SK-N-MC (cell line): Measurements from ENCODE around the gene AGBL1.

Experiments used
- DNase-seq: peaks from one replicate; pipeline ENCODE4 v3.0.0-alpha.2; 2011; ENCODE audit warnings: low read depth, low spot score
- H3K27ac ChIP-seq: fragments of 200-600 bp; sonication (generic); 2 replicates; pipeline ENCODE4 v1.5.1; 2016; ENCODE audit warnings: mixed run types
- H3K36me3 ChIP-seq: fragments of 200-600 bp; sonication (generic); 2 replicates; pipeline ENCODE4 v1.6.1; 2017; ENCODE audit warnings: antibody characterized with exemption, low read length, mixed read lengths; ENCODE audit not compliant: insufficient read depth
- H3K4me3 ChIP-seq: fragments of 200-600 bp; sonication (generic); 2 replicates; pipeline ENCODE4 v1.5.1; 2016
- H3K9ac ChIP-seq: fragments of 200-600 bp; sonication (generic); 2 replicates; pipeline ENCODE4 v1.8.0; 2017; ENCODE audit warnings: mixed run types, mixed read lengths; ENCODE audit not compliant: insufficient read length
- H3K9me3 ChIP-seq: fragments of 200-600 bp; sonication (generic); 2 replicates; pipeline ENCODE4 v1.6.1; 2017; ENCODE audit warnings: low read depth, mild to moderate bottlenecking, antibody characterized with exemption, low read length, moderate library complexity, mixed read lengths
- EZH2 ChIP-seq: fragments of 200-600 bp; sonication (generic); IDR thresholded peaks from one replicate; pipeline ENCODE4 v1.6.1; 2017; ENCODE audit warnings: antibody characterized with exemption
- FOXP2 ChIP-seq: optimal IDR thresholded peaks from 2 replicates; pipeline ENCODE3; 2011; ENCODE audit warnings: mild to moderate bottlenecking, moderate library complexity; ENCODE audit not compliant: insufficient read depth; ENCODE audit errors: extremely low read length, control extremely low read depth
- POLR2AphosphoS5 ChIP-seq: IDR thresholded peaks from 2 replicates; pipeline ENCODE4 v1.6.1; 2012; ENCODE audit warnings: mild to moderate bottlenecking, low read depth, low read length, borderline replicate concordance

AGBL1 gene

DNA sequence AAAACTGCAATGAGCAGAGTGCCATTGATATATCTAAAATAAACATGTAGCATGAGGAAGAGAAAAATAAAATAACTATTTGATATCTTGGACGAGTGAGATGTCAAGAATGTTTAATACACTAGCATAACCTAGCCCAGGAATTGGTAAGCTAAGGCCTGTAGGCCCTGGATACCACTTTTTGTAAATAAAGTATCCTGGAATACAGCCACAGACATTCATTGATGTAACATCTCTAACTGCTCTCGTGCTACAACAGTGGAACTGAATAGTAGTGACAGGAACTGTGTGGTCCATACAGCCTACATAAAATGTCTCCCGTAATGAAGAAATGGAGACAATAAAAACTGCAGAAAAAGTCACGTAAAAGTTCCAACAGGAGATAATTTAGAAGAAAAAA lies 869.0 kb downstream of the AGBL1 start:
- Histone ChIP-seq H3K36me3 (no peaks in the 10 kb centered on the region), H3K9me3 (no peaks in the 10 kb centered on the region), H3K9ac (no peak overlapping the region), H3K27ac (no peak overlapping the region), H3K4me3 (no peak overlapping the region)
- no peak for DNase-seq
- TF ChIP-seq FOXP2, result no peak
- TF ChIP-seq POLR2AphosphoS5, result no peak

DNA sequence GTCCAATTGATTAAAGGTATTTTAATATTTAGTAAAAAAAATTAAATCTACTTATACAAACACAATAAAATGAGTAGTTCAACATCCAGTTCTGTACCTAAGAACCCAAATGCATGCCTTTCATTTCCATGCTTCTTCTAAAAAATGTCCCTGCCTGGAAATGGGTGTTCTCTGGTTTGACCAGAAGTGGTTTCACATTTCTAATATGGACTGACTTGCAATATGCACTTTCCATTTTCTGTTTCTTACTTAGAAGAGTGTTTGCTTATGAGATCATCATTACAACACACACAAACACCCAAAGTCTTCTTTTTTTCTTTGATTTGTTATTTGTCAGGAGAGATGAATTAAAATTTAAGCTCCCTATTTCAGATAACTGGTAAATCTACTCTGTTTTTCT lies 879.6 kb downstream of the AGBL1 start:
- Histone ChIP-seq H3K9ac (no peak overlapping the region), H3K4me3 (no peak overlapping the region), H3K36me3 (no peaks in the 10 kb centered on the region), H3K9me3 (no peaks in the 10 kb centered on the region), H3K27ac (no peak overlapping the region)
- no peak for DNase-seq
- no peak for TF ChIP-seq EZH2
- no peak for TF ChIP-seq FOXP2
- no peak for TF ChIP-seq POLR2AphosphoS5

DNA sequence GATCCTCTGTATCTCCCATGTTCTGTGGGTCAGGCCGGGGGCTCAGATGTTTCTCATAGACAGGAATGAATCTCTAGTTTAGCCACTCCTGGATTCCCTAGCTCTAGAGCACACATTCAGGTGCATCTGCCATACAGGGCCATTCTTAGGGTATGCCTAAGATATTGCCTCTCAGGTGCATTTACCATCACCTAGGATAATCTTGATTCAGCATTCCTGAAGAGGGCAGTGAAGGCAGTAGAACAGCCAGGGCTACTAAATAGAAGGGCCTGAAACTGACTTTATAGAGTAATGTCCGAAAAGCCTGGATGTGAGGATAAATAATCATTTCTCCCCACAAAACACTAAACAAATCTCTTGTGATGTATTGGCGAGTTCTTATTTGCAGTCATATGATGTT lies 882.0 kb downstream of the AGBL1 start:
- no peak for TF ChIP-seq EZH2
- TF ChIP-seq FOXP2, result no peak
- TF ChIP-seq POLR2AphosphoS5, result no peak
- Histone ChIP-seq H3K9me3 (no peaks in the 10 kb centered on the region), H3K27ac (no peak overlapping the region)

DNA sequence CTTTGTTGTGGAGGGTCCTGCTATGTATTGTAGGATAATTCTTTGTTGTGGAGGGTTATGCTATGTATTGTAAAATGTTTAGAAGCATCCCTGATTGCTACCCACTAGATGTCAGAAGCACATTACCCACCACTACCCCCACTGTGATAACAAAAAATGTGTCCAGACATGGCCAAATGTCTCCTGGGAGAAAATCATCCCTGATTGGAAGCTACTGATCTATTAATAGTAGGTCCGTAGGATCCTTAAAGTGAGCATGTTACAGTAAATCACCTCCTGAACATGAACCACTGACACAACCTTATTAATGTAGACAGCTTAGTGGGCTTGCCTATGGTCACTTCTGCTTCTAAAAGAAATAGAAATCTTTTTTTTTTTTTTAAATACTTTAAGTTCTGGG lies 884.6 kb downstream of the AGBL1 start:
- no peak for DNase-seq
- no peaks in the 10 kb centered on the region for H3K36me3 ChIP-seq
- no peak overlapping the region for H3K9ac ChIP-seq
- TF ChIP-seq FOXP2 (no peak), EZH2 (no peak), POLR2AphosphoS5 (no peak)
- no peak overlapping the region for H3K4me3 ChIP-seq
- H3K9me3 ChIP-seq, result no peaks in the 10 kb centered on the region
- H3K27ac ChIP-seq, result no peak overlapping the region

More for the DNA sequence above, 882.0 kb downstream of the AGBL1 start:
- no peak for DNase-seq
- no peaks in the 10 kb centered on the region for H3K36me3 ChIP-seq
- H3K9ac ChIP-seq, result no peak overlapping the region
- H3K4me3 ChIP-seq, result no peak overlapping the region

DNA sequence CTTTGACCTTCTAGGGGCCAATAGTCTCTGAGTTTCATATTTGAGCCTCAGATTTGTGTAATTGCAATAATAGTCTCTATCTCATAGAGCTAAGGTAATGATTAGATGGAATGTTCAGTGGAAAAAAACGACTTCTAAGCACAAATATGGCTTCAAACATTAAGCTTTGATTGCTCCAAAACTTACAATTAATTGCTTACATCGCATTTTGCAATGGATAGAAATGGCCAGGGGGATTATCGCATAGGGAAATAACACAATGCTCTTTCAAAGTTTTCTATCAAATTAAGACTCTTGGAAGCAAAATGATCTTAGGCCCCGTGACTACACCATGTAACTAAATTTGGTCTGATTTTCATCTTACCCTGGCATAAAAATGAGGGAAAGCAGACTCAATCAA lies 888.6 kb downstream of the AGBL1 start:
- Histone ChIP-seq H3K4me3 (no peak overlapping the region), H3K9ac (no peak overlapping the region), H3K9me3 (no peaks in the 10 kb centered on the region), H3K36me3 (no peaks in the 10 kb centered on the region), H3K27ac (no peak overlapping the region)
- TF ChIP-seq POLR2AphosphoS5 (no peak), EZH2 (no peak), FOXP2 (no peak)
- DNase-seq, result no peak

DNA sequence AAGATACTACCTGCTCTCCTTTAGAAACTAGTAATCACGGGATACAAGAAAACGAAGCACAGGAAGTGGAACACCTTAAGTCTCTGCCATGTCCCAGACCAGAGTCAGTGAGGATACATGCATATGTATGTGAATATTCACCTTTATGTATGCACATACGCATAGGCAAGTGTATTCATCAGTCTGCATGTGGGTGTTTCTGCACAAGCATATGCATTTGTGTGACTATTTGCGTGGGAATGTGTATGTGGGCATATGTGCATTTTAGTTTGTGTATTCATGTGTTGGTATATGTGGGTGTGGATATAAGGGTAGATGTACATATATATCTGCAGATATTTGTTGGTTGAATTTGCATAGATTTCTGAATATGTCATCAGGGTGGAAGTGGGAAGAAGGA lies 889.7 kb downstream of the AGBL1 start:
- Histone ChIP-seq H3K27ac (no peak overlapping the region), H3K36me3 (no peaks in the 10 kb centered on the region), H3K4me3 (no peak overlapping the region), H3K9ac (no peak overlapping the region), H3K9me3 (no peaks in the 10 kb centered on the region)
- DNase-seq, result no peak
- TF ChIP-seq EZH2, result no peak

DNA sequence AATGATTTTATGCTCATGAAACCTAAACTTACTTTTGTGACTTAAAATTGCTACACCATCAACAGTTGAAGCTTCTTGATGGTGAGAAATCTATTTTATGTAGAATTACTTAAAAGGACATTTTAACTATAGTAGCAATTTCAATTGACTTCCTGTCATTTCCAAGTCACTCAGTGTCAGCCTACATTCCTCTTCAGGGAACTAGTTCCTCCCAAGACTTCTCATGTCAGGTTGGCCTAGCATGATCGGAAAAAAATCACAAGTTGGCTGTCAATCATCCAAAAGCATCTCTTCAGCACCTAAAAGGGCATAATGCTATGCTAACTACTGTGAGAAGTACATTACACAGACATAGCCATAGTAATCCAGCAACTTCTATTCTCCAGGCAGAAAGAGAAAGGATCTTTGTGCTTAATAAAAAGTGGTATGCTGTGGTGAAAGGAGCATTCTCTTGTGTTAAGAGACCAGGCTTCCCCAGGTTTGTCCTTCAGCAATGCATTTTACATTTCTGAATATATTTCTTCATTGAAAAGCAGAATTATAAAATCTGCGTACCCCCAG lies 893.7 kb downstream of the AGBL1 start:
- H3K4me3 ChIP-seq, result no peak overlapping the region
- TF ChIP-seq EZH2, result no peak
- TF ChIP-seq POLR2AphosphoS5, result no peak
- no peak for TF ChIP-seq FOXP2

DNA sequence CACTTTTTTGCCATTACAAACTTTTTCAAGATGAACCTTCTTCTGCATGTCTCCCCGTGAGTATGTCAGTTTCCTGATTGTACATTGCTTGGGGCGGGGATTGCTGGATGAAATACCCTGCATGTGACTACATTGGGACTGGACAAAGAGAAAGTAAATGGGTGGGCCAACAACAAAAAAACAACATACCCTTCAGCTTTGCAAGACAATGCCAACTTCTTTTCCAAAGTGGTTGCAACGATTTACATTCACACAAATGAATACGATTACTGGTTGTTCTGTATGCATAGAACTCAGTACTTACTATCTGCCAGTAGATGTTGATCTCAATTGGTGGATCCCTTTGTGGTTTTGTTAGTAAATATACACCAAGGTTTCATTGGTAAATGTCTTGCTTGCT lies 908.4 kb downstream of the AGBL1 start:
- Histone ChIP-seq H3K9me3 (no peaks in the 10 kb centered on the region), H3K4me3 (no peak overlapping the region), H3K27ac (no peak overlapping the region), H3K9ac (no peak overlapping the region), H3K36me3 (no peaks in the 10 kb centered on the region)
- DNase-seq, result no peak
- TF ChIP-seq POLR2AphosphoS5 (no peak), EZH2 (no peak), FOXP2 (no peak)

More for the DNA sequence above, 893.7 kb downstream of the AGBL1 start:
- no peak overlapping the region for H3K27ac ChIP-seq
- DNase-seq, result no peak
- H3K36me3 ChIP-seq, result no peaks in the 10 kb centered on the region
- H3K9ac ChIP-seq, result no peak overlapping the region
- no peaks in the 10 kb centered on the region for H3K9me3 ChIP-seq

DNA sequence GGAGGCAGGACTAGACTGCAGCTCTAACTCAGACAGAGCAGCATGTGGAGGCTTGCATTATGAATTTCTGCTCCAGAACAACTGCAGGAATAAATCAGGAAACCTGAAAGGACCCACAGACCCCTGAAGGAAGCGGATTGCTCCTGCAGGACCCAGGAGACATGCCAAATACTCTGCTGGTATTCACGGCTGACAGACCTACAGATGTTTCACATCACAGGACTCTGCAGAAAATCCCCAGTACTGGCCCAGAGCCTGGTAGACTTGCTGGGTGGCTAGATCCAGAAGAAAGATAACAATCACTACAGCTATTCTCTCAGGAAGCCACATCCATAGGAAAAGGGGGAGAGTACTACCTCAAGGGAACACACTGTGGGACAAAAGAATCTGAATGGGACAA lies 942.1 kb downstream of the AGBL1 start:
- TF ChIP-seq POLR2AphosphoS5 (no peak), FOXP2 (no peak), EZH2 (no peak)
- Histone ChIP-seq H3K4me3 (no peak overlapping the region), H3K9ac (no peak overlapping the region), H3K36me3 (no peaks in the 10 kb centered on the region), H3K27ac (no peak overlapping the region), H3K9me3 (no peaks in the 10 kb centered on the region)
- DNase-seq, result no peak
